GM19099 (cell line): ENCODE results near the gene TMTC2.

Experiments used
- POLR2A ChIP-seq: IDR thresholded peaks from 3 replicates; pipeline ENCODE4 v1.6.1; 2011; ENCODE audit warnings: low read depth; ENCODE audit not compliant: insufficient read length; ENCODE audit errors: extremely low read depth

The TMTC2 gene

GRCh38 chr12:82781309-82781997 lies 94.7 kb downstream of the TMTC2 start:
- TF ChIP-seq POLR2A = no peak

- TF ChIP-seq POLR2A = no peak
Observed at GRCh38 chr12:82783435-82783834, 96.7 kb downstream of the TMTC2 start.

GRCh38 chr12:82787016-82787415 lies 100.3 kb downstream of the TMTC2 start:
- no peak for TF ChIP-seq POLR2A

- no peak for TF ChIP-seq POLR2A
Observed at GRCh38 chr12:82788594-82788993, 101.9 kb downstream of the TMTC2 start.

- no peak for TF ChIP-seq POLR2A
Observed at GRCh38 chr12:82789674-82790073, 103.0 kb downstream of the TMTC2 start.

GRCh38 chr12:82793751-82794281 lies 107.1 kb downstream of the TMTC2 start:
- TF ChIP-seq POLR2A = no peak

GRCh38 chr12:82797480-82797879 lies 110.8 kb downstream of the TMTC2 start:
- TF ChIP-seq POLR2A = no peak

GRCh38 chr12:82800185-82800584 lies 113.5 kb downstream of the TMTC2 start:
- no peak for TF ChIP-seq POLR2A

- no peak for TF ChIP-seq POLR2A
Observed at GRCh38 chr12:82801951-82802610, 115.4 kb downstream of the TMTC2 start.

- no peak for TF ChIP-seq POLR2A
Observed at GRCh38 chr12:82803201-82803600, 116.5 kb downstream of the TMTC2 start.

GRCh38 chr12:82804601-82805000 lies 117.9 kb downstream of the TMTC2 start:
- no peak for TF ChIP-seq POLR2A

GRCh38 chr12:82805812-82806497 lies 119.2 kb downstream of the TMTC2 start:
- no peak for TF ChIP-seq POLR2A

GRCh38 chr12:82807132-82807737 lies 120.5 kb downstream of the TMTC2 start:
- no peak for TF ChIP-seq POLR2A

GRCh38 chr12:82810568-82810967 lies 123.9 kb downstream of the TMTC2 start:
- no peak for TF ChIP-seq POLR2A

- no peak for TF ChIP-seq POLR2A
Observed at GRCh38 chr12:82817368-82817767, 130.7 kb downstream of the TMTC2 start.
